GM19193 (cell line): ENCODE measurements around the gene SCN9A.

Experiments
- POLR2A ChIP-seq: IDR thresholded peaks from 4 replicates; pipeline ENCODE4 v1.6.1; 2011; ENCODE audit not compliant: insufficient read depth, insufficient read length; ENCODE audit errors: extremely low read depth

The SCN9A gene

GRCh38 chr2:166385313-166385712 lies 9.6 kb upstream of the SCN9A start:
- no peak for TF ChIP-seq POLR2A

- no peak for TF ChIP-seq POLR2A
Measured at GRCh38 chr2:166384774-166385173, 9.0 kb upstream of the SCN9A start.

GRCh38 chr2:166382448-166382847 lies 6.7 kb upstream of the SCN9A start:
- TF ChIP-seq POLR2A, result no peak

GRCh38 chr2:166380615-166381014 lies 4.9 kb upstream of the SCN9A start:
- no peak for TF ChIP-seq POLR2A

- TF ChIP-seq POLR2A, result no peak
Measured at GRCh38 chr2:166376873-166377272, 1.1 kb upstream of the SCN9A start.

- no peak for TF ChIP-seq POLR2A
Measured at GRCh38 chr2:166376488-166376828, 714 bp upstream of the SCN9A start.

GRCh38 chr2:166375195-166375735 lies 479 bp downstream of the SCN9A start:
- no peak for TF ChIP-seq POLR2A

GRCh38 chr2:166373951-166374350 lies 1.8 kb downstream of the SCN9A start:
- TF ChIP-seq POLR2A, result no peak

GRCh38 chr2:166373539-166373938 lies 2.2 kb downstream of the SCN9A start:
- TF ChIP-seq POLR2A, result no peak

- TF ChIP-seq POLR2A, result no peak
Measured at GRCh38 chr2:166373105-166373504, 2.6 kb downstream of the SCN9A start.

- no peak for TF ChIP-seq POLR2A
Measured at GRCh38 chr2:166372046-166372445, 3.7 kb downstream of the SCN9A start.

- no peak for TF ChIP-seq POLR2A
Measured at GRCh38 chr2:166365803-166366420, 9.8 kb downstream of the SCN9A start.

GRCh38 chr2:166365239-166365638 lies 10.5 kb downstream of the SCN9A start:
- TF ChIP-seq POLR2A, result no peak

GRCh38 chr2:166364476-166365161 lies 11.1 kb downstream of the SCN9A start:
- no peak for TF ChIP-seq POLR2A

GRCh38 chr2:166361351-166362153 lies 14.2 kb downstream of the SCN9A start:
- no peak for TF ChIP-seq POLR2A

GRCh38 chr2:166360906-166361305 lies 14.8 kb downstream of the SCN9A start:
- no peak for TF ChIP-seq POLR2A

GRCh38 chr2:166360426-166360825 lies 15.3 kb downstream of the SCN9A start:
- TF ChIP-seq POLR2A, result no peak
